Measurements from ENCODE around the gene ST6GALNAC3. TPM values are rescaled to one million over a fixed set of nuclear protein-coding genes. Genes with fewer than 3 reads are reported as not detected.

The ST6GALNAC3 gene
- polyA plus RNA-seq, 2 of the 4 experiments (the other 2 are of a cell fraction): 1.1 to 1.2 TPM

DNA sequence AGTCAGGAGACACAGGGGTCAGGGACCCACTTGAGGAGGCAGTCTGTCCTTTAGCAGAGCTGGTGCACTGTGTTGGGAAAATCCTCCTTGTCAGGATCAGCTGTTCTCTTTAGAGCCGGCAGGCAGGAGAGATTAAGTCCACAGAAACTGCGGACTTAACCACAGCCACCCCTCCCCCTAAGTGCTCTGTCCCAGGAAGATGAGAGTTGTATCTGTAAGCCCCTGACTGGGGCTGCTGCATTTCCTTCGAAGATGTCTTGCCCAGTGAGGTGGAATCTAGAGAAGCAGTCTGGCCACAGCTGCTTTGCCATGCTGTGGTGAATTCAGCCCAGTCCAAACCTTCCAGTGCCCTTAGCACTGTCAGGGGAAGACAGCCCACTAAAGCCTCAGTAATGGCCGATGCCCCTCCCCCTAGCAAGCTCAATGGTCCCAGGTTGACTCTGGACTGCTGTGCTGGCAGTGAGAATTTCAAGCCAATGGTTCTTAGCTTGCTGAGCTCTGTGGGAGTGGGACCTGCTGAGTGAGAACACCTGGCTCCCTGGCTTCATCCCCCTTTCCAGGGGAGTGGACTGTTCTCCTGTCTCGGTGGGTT, 172.8 kb downstream of the ST6GALNAC3 start:
- H3K4me2 ChIP-seq: no peak overlapping the region
- TF ChIP-seq NFE2L2 (conservative IDR thresholded peaks at IDR 0.05; ENCODE audit: low read length) (no peak), ZC3H11A (IDR thresholded peaks at IDR 0.05) (no peak), ESRRA (IDR thresholded peaks at IDR 0.05; ENCODE audit: borderline replicate concordance, low read length) (no peak), RNF2 (IDR thresholded peaks at IDR 0.05; ENCODE audit: borderline replicate concordance, low read depth) (no peak), RAD21 (conservative IDR thresholded peaks at IDR 0.05 in 1 of 2, IDR thresholded peaks at IDR 0.05 in 1 of 2) (no peak), RARB (CRISPR knock-in tag; IDR thresholded peaks at IDR 0.05) (no peak), JUN (IDR thresholded peaks at IDR 0.05) (no peak), TP53 (CRISPR knock-in tag; IDR thresholded peaks at IDR 0.05) (no peak), MYC (IDR thresholded peaks at IDR 0.05; ENCODE audit: borderline replicate concordance, low read length) (no peak), POLR2AphosphoS2 (conservative IDR thresholded peaks at IDR 0.05; ENCODE audit: low read length) (no peak), PHF8 (IDR thresholded peaks at IDR 0.05; ENCODE audit: borderline replicate concordance, low read depth) (no peak), CHD2 (IDR thresholded peaks at IDR 0.05; ENCODE audit: low read length, partially characterized antibody) (no peak), HDAC2 (IDR thresholded peaks at IDR 0.05) (no peak)
- TF ChIP-seq, protein P1, sequence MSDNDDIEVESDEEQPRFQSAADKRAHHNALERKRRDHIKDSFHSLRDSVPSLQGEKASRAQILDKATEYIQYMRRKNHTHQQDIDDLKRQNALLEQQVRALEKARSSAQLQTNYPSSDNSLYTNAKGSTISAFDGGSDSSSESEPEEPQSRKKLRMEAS (IDR thresholded peaks at IDR 0.05): no peak
- TF ChIP-seq, protein P2, sequence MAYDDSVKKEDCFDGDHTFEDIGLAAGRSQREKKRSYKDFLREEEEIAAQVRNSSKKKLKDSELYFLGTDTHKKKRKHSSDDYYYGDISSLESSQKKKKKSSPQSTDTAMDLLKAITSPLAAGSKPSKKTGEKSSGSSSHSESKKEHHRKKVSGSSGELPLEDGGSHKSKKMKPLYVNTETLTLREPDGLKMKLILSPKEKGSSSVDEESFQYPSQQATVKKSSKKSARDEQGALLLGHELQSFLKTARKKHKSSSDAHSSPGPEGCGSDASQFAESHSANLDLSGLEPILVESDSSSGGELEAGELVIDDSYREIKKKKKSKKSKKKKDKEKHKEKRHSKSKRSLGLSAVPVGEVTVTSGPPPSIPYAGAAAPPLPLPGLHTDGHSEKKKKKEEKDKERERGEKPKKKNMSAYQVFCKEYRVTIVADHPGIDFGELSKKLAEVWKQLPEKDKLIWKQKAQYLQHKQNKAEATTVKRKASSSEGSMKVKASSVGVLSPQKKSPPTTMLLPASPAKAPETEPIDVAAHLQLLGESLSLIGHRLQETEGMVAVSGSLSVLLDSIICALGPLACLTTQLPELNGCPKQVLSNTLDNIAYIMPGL (CRISPR knock-in tag; IDR thresholded peaks at IDR 0.05; ENCODE audit: borderline replicate concordance): no peak
- TF ChIP-seq, protein P3, sequence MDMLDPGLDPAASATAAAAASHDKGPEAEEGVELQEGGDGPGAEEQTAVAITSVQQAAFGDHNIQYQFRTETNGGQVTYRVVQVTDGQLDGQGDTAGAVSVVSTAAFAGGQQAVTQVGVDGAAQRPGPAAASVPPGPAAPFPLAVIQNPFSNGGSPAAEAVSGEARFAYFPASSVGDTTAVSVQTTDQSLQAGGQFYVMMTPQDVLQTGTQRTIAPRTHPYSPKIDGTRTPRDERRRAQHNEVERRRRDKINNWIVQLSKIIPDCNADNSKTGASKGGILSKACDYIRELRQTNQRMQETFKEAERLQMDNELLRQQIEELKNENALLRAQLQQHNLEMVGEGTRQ (IDR thresholded peaks at IDR 0.05): no peak
- ATAC-seq: no peak
- ChIA-PET POLR2A (no interaction called here), CTCF (interaction anchor here (0.6 to 1.1 kb wide), 2 partner anchors 9 to 1286 kb away, joined by 3 to 4 read pairs; no protein-coding TSS in a partner anchor)
- H3K27ac ChIP-seq: no peak overlapping the region
- FAIRE-seq: no peak
- H3K4me1 ChIP-seq: no peaks in the 10 kb centered on the region
- 0% methylated on average over 1 of the region's 5 CpGs for WGBS (ENCODE audit: missing lambda C conversion rate)
- no peak overlapping the region for H3K4me3 ChIP-seq
- no peaks in the 10 kb centered on the region for H3K9me3 ChIP-seq
- no peak for DNase-seq (ENCODE audit: low read depth in 1 of 2, low spot score in 1 of 2)

DNA sequence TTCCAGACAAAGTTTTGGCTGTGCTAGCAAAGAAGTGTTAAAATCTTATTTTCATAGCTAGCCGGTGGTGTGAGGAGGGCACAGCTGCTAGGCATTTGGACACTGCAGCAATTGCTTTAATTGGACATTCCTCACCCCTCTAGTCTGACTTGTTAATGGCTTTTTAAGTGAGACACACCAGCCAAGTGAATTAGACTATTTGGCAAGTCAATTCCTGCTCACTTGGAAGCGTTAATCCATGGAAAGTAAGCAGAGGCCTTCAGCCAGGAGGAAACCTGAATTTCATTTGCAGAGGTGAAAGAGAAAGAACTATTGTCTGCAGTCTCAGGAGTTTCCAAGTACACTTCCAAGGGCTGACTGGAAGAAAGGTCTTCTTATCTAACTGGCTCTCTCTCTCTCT, 175.7 kb downstream of the ST6GALNAC3 start:
- no peak for TF ChIP-seq TP53 (CRISPR knock-in tag; IDR thresholded peaks at IDR 0.05)
- TF ChIP-seq, protein P4, sequence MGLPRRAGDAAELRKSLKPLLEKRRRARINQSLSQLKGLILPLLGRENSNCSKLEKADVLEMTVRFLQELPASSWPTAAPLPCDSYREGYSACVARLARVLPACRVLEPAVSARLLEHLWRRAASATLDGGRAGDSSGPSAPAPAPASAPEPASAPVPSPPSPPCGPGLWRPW (IDR thresholded peaks at IDR 0.05): no peak
- TF ChIP-seq, protein P5, sequence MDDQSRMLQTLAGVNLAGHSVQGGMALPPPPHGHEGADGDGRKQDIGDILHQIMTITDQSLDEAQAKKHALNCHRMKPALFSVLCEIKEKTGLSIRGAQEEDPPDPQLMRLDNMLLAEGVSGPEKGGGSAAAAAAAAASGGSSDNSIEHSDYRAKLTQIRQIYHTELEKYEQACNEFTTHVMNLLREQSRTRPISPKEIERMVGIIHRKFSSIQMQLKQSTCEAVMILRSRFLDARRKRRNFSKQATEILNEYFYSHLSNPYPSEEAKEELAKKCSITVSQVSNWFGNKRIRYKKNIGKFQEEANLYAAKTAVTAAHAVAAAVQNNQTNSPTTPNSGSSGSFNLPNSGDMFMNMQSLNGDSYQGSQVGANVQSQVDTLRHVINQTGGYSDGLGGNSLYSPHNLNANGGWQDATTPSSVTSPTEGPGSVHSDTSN (IDR thresholded peaks at IDR 0.05): no peak
- TF ChIP-seq CBX2 (IDR thresholded peaks at IDR 0.05; ENCODE audit: borderline replicate concordance, low read depth): no peak
- TF ChIP-seq RCOR1 (IDR thresholded peaks at IDR 0.05; ENCODE audit: low read depth, low read length): no peak
- TF ChIP-seq, protein P6, sequence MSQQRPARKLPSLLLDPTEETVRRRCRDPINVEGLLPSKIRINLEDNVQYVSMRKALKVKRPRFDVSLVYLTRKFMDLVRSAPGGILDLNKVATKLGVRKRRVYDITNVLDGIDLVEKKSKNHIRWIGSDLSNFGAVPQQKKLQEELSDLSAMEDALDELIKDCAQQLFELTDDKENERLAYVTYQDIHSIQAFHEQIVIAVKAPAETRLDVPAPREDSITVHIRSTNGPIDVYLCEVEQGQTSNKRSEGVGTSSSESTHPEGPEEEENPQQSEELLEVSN (IDR thresholded peaks at IDR 0.05; ENCODE audit: borderline replicate concordance, low read depth): no peak
- no peak for TF ChIP-seq HOXB5 (CRISPR knock-in tag; IDR thresholded peaks at IDR 0.05)
- TF ChIP-seq GATA3 (IDR thresholded peaks at IDR 0.05; ENCODE audit: borderline replicate concordance): no peak
- no peak for TF ChIP-seq RARB (CRISPR knock-in tag; IDR thresholded peaks at IDR 0.05)
- TF ChIP-seq SMC3 (IDR thresholded peaks at IDR 0.05): no peak
- TF ChIP-seq ZNF302 (CRISPR knock-in tag; IDR thresholded peaks at IDR 0.05): no peak
- no peak for TF ChIP-seq NFE2L2 (conservative IDR thresholded peaks at IDR 0.05; ENCODE audit: low read length)
- 24% methylated on average over 2 of the region's 2 CpGs for WGBS (ENCODE audit: missing lambda C conversion rate)
- H3K4me1 ChIP-seq: no peaks in the 10 kb centered on the region
- ATAC-seq (no peak), DNase-seq (ENCODE audit: low read depth in 1 of 2, low spot score in 1 of 2) (no peak), FAIRE-seq (no peak)
- CTCF ChIA-PET: no interaction called here
- POLR2A ChIA-PET: no interaction called here
- no peak overlapping the region for H3K4me3 ChIP-seq
- H3K27ac ChIP-seq: no peak overlapping the region
- H3K9me3 ChIP-seq: no peaks in the 10 kb centered on the region
- no peak overlapping the region for H3K4me2 ChIP-seq

All from A549 (cell line).